Measurements from ENCODE around the gene TEX19. TPM values are rescaled to one million over a fixed set of nuclear protein-coding genes. Genes with fewer than 3 reads are reported as not detected.
"Not testable (repeated sequence)": the region's sequence is repeated elsewhere in the genome, so short reads cannot be mapped to it uniquely, and the experiment has no call there.

TEX19 gene
- total RNA-seq, 2 experiments from 2014 or later, result not detected

DNA sequence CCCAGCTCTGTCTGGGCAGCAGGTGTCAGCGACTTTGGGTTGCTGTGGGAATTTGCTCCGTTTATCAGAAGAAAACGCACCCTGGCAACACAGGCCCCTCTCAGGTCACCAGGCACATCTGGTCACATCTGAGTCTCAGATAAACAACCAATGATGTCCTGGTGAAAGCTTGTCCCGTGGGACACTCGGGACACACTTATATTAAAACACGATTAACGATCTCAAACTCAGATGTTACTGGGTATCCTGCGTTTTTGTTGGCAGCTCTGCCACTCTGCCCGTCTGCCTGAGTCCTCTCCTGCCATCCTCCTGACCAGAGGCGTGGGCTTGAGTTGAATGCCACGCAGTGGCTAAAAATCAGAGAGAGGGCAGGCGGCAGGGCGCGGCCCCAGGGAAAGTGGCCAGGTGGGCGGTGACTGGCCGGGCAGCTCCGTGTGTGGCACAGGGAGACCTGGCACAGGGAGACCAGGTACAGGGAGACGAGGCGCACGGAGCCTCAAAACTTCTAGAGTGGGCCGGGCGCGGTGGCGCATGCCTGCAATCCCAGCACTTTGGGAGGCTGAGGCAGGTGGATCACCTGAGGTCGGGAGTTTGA lies 27.6 kb upstream of the TEX19 start:
- CTCF ChIA-PET, result interaction anchor here (0.9 kb wide), 1 partner anchor 14 kb away, joined by 4 read pairs; the partner anchor contains the start of gene CD7
- POLR2A ChIA-PET, result no interaction called here

DNA sequence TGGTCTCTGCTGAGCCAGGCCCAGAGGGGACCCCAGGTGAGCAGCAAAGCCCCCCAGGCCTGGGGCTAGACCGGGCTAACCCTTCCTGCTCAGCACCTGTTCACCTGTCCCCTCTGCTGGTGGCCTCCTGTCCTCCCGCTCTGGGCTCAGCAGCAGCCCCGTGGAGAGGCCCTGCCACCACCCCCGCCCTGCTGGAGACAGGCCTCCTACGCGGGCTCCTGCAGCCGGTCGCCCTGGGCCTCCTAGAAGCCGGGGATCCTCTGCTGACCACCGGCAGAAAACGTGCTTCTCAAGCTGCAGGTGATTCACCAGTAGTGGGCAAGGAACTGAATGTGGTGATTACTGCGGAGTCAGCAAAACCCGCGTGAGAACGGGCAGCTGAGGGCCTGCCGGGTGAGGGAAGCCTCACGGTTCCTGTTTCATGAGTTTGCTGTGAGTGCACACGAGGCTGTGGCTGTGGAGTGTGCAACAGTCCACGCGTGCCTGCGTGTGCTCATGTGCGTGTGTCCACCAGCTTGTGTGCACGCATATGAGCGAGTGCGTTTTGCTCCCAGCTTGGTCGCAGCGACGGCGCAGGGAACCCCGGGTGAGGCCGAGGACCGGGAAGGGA lies 26.3 kb upstream of the TEX19 start:
- POLR2A ChIA-PET, result no interaction called here
- CTCF ChIA-PET, result interaction anchor here (0.9 to 1.6 kb wide), 5 partner anchors 11 to 372 kb away, joined by 3 to 6 read pairs (median 3); partner anchors contain the start of gene NOTUM

DNA sequence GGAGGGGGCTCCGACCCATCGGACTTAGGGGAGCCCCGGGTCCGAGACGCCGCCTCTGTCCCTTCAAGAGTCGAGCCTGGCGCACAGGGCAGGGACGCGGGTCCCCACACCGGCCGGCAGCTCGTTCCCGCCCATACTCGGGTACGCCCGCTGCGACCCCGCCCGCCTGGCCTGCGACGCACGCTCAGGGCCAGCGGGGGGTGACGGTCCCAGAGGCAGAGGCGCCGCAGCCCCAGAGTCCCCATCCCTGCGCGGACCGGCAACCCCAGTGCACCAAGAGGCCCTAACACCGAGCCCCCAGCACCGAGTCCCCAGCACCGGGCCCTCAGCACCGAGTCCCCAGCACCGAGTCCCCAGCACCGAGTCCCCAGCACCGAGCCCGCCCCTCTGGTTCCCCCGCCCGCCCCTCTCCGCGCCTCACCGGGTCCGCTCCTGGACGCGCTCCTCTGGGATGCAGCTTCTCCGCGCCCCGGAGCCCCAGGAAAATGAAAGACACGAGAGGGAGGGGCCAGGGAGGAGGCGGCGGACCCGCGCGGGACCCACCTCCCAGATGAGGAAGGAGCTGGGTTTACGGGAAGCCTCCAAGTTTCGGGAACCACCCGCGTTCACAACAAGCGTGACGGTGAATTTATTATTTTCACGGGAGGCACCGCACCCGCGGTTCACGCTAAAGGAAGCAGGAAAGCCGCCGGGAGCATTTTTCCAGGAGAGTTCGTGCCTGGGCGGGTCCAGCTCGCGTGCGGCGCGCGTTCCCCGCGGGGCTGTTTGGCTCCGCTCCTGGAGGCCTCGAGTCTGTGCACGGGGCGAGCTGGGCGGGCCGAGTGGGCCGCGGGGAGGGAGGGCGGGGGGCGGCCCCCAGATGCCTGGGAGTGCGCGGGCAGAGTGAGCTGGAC lies 25.5 kb upstream of the TEX19 start, which contains the start of gene SECTM1:
Gene SECTM1, minus strand, starts transcription at position 488 of the 893 bp plus-strand sequence. CDS start 6,526 bp downstream, outside the sequence.
- POLR2A ChIA-PET, result interaction anchor here (0.6 to 1.1 kb wide), 2 partner anchors 10 to 611 kb away, joined by 5 to 11 read pairs; no protein-coding TSS in a partner anchor

DNA sequence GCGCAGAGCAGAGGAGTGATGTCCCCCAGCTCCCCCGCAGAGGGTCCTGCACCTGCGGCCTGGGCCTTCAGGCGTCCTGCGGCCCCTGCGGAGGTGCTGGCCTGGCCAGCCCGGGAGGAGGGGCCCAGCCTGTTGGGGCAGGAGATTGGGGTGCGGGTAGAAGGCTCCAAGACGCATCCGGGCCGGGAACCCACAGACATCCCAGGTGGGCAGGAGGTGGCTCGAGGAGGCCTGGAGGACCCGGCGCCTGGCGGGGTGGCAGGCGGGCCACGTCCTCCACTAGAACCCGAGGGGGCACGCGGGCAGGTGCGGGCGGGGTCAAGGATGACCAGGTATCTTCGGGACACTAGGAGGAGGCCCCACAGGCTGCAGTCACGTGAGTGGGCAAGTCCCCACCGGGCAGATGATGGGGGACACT lies 24.8 kb upstream of the TEX19 start:
- POLR2A ChIA-PET, result interaction anchor here (0.6 to 1.1 kb wide), 2 partner anchors 11 to 611 kb away, joined by 5 to 11 read pairs; no protein-coding TSS in a partner anchor

More for the DNA sequence above, 25.5 kb upstream of the TEX19 start, which contains the start of gene SECTM1:
- CTCF ChIA-PET, result interaction anchor here (0.9 to 1.8 kb wide), 7 partner anchors 12 to 373 kb away, joined by 3 to 6 read pairs (median 4); partner anchors contain the start of gene NOTUM

DNA sequence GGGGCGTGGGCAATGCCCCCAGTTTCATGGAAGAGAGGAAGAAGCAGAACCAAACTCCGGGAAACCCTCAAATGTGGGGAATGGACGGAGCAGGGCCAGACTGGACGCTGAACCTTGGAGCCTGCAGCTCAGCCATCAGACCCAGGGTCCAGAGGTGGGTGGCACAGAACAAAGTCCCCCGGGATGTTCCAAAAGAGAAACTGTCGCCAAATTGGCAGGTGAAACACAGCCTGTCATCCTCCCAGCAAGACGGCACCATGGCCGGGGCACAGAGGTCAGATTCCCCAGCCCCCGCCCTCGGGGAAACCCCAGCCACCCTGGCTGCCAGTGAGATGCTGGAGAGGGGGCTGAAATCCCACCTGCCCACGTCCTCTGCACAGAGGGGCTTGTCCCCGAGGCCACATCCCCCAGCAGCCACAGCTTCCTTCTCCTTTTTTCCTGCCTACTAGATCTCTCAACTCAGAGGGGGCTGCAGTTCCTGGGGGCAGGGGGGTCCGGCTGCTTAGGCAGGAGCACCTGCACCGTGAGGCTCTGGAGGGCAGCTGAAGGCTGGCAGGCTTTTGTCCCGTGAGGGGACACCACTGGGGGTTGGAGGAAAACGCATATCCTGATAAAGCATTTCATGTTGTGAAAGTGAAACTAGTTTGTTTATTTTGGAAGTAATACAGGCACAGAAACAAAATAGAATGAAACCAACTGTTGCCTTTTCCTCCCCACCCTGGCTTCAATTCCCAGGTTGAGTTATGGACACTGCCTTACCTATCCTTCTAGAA lies 24.2 kb upstream of the TEX19 start:
- POLR2A ChIA-PET, result no interaction called here
- CTCF ChIA-PET, result interaction anchor here (0.6 to 1.8 kb wide), 5 partner anchors 12 to 98 kb away, joined by 3 to 5 read pairs (median 3); no protein-coding TSS in a partner anchor

More for the DNA sequence above, 24.8 kb upstream of the TEX19 start:
- CTCF ChIA-PET, result interaction anchor here (0.6 to 1.8 kb wide), 5 partner anchors 34 to 104 kb away, joined by 3 to 5 read pairs (median 4); no protein-coding TSS in a partner anchor

DNA sequence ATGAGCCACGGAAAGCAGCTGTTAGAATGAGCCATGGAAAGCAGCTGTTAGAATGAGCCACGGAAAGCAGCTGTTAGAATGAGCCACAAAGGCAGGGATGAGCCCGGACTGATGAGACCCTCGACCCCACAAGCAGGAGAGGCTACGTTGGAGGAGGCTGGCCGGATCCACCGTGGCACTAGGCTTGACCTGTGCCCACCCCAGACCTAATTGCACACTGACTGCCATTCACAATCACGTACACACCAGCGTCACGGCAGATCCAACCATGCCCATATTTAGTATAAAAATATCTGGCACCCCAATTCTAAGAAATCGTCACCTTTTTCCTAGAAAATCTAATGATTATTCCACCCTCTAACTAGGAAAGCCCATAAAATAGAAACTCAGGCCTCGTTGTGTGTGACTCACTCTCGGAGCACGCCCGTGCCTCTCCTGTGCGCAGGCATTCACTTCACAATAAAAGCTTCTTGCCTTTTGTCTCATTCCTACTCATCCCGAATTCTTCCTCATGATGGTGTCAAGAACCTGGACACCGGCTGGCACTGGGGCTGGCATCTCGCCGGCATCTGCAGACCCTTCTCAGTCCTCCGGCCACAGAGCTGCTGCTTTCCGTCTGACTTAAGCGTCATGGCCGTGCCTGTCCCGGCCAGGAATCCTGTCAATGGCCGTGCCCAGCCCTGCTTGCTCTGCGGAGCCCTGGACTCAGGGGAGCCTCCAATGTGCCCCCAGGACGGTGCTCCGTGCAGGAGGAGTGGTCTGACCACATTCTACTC lies 20.0 kb upstream of the TEX19 start:
- ChIA-PET CTCF (interaction anchor here (1.6 kb wide), 1 partner anchor 37 kb away, joined by 4 read pairs; no protein-coding TSS in a partner anchor), POLR2A (no interaction called here)

DNA sequence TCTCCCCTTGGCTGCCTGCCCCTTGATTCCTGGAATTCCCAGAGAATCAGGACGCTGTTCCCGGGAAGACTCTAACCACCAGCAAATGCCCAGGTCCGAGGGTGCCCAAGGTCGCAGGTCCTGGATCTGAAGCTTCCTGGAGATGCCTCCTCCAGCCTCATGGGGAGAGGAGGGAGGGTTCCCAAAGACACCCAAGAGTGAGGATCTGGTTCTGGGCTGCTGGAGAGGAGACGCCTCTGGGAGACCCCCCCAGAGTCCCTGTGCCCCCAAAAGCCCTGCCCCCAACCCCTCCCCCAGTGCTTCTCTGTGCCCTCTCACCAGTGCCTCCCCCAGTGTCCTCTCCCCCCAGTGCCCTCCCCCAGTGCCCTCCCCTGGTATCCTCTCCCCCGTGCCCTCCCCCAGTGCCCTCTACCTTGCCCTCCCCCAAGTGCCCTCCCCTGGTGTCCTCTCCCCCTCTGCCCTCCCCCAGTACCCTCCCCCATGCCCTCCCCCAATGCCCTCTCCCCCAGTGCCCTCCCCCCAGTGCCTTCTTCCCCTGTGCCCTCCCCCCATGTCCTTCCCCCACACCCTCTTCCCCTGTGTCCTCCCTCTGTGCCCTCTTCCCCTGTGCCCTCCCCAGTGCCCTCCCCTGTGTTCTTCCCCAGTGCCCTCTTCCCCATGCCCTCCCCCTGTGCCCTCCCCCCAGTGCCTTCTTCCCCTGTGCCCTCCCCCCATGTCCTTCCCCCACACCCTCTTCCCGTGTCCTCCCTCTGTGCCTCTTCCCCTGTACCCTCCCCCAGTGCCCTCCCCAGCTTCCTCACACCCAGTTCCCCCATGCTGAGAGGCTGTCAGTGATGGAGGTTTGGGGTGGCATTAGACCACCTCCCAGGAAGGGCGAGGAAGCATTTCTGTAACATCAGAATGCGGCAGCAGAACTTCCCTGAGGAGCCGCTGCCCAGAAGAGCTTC lies 19.1 kb upstream of the TEX19 start:
- CTCF ChIA-PET, result no interaction called here
- POLR2A ChIA-PET, result no interaction called here

DNA sequence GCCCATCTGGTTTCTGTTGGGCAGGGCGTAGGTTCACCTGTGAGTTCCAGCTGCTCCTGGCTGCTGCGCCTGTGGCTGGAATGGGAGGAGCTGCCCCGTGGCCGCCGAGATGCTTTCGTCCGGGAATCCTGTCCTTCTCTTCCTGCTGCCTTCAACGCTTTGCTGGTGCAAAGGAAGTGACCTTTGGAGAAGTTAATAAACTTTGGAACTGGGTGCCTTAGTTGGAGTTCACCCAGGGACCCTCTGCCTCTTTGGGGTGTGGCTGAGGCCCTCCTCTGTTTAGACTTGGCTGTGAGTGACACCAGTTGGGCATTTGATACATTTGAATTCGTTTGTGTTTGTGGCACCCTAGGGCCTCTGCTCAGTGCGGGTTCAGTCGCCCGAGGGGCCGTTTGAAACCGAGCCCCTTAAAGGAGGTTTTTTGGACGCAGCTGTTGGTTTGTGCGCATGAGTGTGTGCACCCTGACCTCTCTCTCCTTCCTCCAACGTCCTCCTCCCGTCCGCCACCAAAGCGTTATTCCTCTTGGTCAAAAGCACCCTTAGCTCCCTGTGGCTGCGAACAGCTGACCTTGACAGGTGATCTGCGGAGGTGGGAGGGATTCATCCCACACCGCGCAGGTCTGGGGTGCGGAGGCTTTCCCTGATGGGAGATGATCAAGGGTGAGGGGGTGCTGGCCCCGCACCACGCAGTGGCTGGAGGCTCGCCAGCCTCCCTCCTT lies 16.5 kb upstream of the TEX19 start:
- ChIA-PET CTCF (no interaction called here), POLR2A (no interaction called here)

DNA sequence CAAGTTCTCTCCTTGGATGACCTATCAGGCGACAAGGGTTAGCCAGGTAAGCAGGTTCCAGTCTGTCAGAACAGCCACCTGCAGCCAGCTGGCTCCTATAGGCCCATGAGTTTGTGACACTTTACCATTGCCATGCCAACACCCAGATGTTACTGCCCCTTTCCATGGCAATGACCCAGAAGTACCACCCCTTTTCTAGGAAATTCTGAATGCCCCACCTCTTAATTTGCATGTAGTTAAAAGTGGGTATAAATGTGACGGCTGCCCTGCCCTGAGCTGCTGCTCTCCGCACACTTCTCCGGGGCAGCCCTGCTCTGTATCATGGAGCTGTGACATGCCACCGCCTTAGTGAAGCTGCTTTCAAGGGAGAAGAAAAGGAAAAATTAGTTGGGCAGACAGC lies 15.5 kb upstream of the TEX19 start:
- ChIA-PET POLR2A (interaction anchor here (0.6 kb wide), 1 partner anchor 60 kb away, joined by 5 read pairs; no protein-coding TSS in a partner anchor), CTCF (no interaction called here)

DNA sequence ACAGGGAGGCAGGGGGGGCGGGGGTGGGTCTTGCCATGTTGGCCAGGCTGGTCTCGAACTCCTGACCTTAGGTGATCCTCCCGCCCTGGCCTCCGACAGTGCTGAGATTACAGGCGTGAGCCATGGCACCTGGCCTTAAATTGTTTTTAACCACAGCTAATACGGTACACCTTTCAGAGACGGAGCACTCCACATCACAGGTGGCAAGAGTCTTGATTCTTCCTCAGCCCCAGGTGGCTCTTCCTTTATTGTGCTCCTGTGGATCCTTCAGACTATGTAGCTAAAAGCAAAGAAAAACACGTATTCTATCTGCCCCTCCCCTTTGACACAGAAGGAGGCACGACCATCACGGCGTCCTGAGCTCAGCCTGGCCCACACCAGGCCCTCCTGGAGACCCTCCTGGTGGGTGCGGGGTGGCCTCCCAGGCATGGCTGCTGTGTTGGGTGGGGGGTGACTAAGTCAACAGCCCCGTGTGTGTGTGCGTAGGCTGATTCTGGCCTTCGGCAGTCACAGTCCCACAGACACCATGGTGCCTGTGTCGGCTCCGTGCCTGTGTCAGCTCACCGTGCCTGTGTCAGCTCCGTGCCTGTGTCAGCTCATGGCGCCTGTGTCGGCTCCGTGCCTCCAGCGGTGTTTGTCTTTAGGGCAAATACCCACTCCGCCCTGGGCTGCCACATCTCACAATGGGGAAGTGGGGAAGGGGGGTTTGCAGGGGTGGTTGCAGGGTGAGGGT lies 14.7 kb upstream of the TEX19 start:
- POLR2A ChIA-PET, result no interaction called here
- CTCF ChIA-PET, result no interaction called here

DNA sequence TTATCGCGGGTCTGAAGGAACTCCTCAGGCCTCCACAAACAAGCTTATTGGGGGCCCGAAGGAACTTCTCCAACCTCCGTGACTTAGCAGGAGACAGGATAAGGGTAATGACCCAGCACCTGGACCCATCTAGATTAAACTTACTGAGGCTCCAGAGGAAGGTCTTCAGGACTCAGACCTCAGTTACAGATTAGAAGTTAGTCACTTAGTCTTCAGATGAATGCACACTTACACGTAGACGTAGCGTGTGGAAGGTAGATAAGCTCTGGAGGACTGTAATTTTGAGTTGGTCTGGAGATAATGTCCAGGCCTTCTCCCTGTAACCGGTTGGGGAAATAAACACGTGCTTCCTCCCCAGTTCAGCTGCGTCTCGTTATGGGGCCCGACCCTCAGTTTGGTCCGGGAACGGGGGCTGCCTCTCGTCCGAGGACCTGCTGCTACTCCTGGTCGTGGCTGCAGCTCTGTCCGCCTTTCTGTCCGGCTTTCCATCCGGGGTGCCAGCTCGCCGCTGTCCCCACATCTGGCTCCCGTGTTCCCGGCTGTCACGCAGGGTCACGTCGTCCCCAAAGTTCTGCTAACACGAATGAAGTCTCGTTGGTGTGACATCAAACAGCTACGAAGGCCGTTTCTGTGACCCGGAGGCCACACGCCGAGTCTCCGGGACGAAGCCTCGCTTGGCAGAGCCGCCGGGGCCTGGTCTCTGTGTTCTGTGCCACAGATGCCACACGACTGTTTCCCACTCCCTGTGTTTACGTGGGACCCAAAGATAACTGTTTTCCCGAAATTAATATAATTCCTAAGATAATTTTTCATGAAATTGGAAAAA lies 13.7 kb upstream of the TEX19 start:
- ChIA-PET CTCF (no interaction called here), POLR2A (no interaction called here)

DNA sequence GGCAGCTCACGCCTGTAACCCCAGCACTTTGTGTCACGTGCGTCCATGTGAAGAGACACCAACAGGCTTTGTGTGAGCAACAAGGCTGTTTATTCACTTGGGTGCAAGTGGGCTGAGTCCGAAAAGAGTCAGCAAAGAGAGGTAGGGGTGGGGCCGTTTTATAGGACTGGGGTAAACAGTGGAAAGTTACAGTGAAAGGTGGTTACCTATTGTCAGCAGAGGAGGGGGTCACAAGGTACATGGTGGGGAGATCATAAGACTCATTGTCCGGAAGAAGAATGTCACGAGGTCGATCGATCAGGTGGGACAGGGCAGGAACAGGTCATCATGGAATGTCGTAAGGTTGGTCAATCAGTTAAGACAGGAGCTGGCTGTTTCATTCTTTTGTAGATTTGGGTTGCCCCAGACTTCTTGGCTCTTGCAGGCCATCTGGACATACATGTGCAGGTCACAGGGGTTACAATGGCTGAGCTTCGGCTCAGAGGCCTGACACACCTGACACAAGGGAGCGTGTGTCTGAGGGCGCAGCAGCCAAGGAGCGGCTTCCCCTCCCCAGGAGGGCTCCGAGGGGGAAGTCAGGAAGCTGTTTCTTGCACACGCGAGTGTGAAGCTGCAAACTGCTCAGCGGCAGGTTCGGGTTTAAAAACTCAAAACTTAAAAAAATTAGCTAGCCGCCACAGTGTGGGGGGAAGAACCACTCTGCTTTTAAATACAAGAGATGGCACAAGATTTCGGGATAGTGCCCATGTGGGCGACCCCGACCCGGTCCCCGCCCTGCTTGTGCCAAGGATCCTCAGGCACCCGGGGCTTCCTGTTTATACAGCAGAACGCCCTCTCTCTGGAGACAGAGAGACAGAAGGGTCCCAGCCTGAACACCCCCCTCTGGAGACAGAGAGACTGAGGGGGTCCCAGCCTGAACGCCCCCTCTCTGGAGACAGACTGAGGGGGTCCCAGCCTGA lies 12.4 kb upstream of the TEX19 start:
- CTCF ChIA-PET, result interaction anchor here (0.7 kb wide), 1 partner anchor 12 kb away, joined by 3 read pairs; no protein-coding TSS in a partner anchor
- POLR2A ChIA-PET, result no interaction called here

DNA sequence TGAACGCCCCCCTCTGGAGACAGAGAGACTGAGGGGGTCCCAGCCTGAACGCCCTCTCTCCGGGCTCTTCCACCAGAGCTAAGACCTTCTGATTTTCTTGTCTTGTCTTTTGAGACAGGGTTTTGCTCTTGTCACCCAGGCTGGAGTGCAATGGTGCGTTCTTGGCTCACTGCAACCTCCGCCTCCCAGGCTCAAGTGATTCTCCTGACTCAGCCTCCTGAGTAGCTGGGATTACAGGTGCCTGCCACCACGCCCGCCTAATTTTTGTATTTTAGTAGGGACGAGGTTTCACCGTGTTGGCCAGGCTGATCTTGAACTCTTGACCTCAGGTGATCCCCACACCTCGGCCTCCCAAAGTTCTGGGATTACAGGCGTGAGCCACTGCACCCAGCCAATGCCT lies 11.1 kb upstream of the TEX19 start:
- CTCF ChIA-PET, POLR2A ChIA-PET: not testable (repeated sequence)

DNA sequence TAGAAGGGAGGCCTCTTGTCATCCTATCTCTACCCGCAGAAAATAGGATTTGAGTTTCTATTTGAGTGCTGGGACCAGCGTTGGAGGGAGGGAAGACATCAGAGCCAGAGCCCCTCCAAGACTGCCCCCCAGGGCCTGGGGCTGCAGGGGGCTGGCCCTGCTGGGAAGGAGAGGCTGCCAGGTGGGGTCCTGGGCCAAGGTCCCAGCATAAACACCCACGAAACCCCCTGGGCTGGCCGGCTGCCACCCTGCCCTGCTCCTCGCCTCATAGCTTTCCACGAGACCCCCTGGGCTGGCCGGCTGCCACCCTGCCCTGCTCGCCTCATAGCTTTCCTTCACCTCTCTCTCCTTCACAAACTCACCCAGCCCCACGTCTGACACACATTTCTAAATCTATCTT lies 10.6 kb upstream of the TEX19 start:
- POLR2A ChIA-PET, result no interaction called here
- CTCF ChIA-PET, result no interaction called here

Data from activated CD8-positive, alpha-beta memory T cell treated with anti-CD3 and anti-CD28 coated beads for 36 hours (primary cell).